Astrocyte of the cerebellum (primary cell): ENCODE results near the gene FADS3.

Source experiments
- DNase-seq: peaks from one replicate; pipeline ENCODE4 v3.0.0-alpha.2; 2011; ENCODE audit warnings: low read depth
- H3K4me3 ChIP-seq: 2 replicates; pipeline ENCODE4 v1.5.1; 2011; ENCODE audit warnings: mild to moderate bottlenecking, low read depth, low read length, moderate library complexity
- in situ Hi-C: cut with HindIII; loops from 2 replicates; pipeline ENCODE4 v1.10.0; 2017; ENCODE audit warnings: low sequenced_read_pairs
- TF ChIP-seq, protein P1 (sequence below): IDR thresholded peaks from 2 replicates; pipeline ENCODE4 v1.5.1; 2012; ENCODE audit warnings: low read length, low read depth, moderate library complexity, mild to moderate bottlenecking; ENCODE audit errors: missing control alignments

Gene FADS3

DNA sequence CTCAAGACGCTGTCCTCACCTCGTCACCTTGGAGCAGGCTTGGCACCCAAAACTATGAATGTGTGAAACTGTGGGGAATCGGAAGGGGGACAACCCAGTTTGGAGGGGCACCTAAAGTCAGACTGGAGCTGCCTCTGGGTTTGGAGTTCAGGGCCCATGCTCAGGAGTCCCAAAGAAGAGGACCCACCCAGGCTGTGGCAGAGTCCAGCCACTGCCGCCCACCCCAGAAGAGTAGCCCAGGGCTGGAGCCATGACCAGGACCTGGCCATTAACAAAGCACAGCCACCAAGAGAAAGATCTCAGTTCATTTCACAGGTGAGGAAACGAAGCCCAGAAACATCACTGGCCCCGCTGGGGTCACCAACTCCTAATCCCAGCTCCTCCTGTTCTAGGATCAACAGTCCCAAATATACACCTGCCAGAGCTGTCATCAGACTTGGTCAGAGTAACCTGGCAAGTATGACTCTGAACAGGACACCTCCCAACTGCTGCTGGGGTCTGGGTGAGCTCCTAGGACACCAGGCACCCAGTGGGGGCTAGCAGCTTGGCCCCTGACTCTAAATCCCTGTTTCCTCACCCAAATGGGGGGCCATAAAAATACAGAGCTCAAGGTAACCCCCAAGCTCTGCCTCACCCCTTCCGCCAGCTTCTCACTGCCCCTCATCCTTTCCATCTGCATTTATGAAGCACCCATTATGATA lies 23.3 kb upstream of the FADS3 start:
- in situ Hi-C loops, result loop anchor here (5.0 kb wide), 1 partner anchor 158 kb away; no protein-coding TSS in a partner anchor
- no peak overlapping the region for H3K4me3 ChIP-seq
- TF ChIP-seq, protein P1, sequence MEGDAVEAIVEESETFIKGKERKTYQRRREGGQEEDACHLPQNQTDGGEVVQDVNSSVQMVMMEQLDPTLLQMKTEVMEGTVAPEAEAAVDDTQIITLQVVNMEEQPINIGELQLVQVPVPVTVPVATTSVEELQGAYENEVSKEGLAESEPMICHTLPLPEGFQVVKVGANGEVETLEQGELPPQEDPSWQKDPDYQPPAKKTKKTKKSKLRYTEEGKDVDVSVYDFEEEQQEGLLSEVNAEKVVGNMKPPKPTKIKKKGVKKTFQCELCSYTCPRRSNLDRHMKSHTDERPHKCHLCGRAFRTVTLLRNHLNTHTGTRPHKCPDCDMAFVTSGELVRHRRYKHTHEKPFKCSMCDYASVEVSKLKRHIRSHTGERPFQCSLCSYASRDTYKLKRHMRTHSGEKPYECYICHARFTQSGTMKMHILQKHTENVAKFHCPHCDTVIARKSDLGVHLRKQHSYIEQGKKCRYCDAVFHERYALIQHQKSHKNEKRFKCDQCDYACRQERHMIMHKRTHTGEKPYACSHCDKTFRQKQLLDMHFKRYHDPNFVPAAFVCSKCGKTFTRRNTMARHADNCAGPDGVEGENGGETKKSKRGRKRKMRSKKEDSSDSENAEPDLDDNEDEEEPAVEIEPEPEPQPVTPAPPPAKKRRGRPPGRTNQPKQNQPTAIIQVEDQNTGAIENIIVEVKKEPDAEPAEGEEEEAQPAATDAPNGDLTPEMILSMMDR, result no peak
- no peak for DNase-seq

DNA sequence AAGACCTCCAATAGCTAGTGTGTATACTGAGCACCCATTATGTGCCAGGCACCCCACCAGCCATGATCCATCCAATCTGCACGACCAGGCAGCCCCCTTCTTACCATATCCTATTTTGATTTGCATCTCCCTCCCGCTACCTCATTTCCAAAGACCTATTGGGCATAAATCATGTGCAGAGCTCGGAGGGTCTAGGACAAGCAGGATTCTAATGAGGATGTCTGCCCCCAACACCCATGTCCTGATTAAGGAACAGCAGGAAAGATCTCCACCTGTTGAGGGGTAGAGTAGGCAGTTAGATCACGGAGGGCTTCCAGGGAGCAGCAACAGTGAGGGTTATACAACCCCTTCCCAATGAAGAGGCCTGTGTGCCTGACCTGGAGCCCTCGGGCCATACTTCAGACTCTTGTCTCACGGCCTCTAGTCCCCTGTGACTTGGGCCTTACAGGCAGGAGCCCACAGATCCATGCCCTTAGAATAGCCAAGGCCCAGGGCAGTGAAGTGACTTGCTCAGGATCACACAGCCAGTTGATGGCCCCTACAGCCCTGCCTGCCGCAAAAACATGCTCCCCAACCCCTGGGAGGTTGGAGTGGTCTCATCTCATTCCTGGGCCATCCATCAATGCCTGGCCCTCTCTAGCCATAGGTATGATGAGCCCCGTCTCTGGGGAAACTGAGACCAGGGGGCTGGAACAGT lies 22.5 kb upstream of the FADS3 start:
- in situ Hi-C loops, result loop anchor here (5.0 kb wide), 1 partner anchor 158 kb away; no protein-coding TSS in a partner anchor
- no peak overlapping the region for H3K4me3 ChIP-seq
- DNase-seq, result no peak
- TF ChIP-seq, protein P1, result no peak

DNA sequence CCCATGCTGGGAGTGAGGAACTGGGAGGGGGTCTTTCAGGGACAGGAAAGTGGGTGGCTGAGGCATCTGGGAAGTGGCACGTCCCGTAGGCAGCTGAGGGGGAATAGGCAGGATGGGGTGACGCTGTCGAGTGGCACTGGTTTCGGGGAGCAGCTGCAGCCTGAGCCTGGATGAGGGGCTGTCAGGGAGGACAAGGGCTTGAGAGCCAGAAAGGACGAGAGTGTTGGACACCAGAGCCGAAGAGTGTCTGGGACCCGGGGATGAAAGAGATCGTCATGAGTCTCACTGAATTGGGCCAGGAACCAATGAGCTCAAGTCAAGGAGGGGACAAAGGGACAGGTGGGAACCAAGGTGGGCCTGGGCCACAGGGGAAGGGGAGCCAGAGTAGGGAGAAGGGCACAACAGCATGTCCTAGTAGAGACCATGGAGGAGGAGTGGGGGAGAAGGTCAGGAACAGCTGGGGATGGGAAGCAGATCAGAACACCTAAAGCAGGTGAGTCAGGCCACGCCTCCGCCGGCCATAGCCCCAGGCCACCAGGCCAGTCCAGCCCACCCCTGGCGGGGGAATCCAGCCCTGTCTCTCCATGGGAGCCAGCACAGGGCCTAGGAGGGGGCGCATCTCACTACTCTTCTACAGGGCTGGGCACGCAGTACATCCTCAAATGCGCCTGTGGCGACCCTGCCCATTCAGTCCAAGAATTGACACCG lies 21.8 kb upstream of the FADS3 start:
- TF ChIP-seq, protein P1, result no peak
- in situ Hi-C loops, result loop anchor here (5.0 kb wide), 1 partner anchor 159 kb away; no protein-coding TSS in a partner anchor
- DNase-seq, result no peak
- no peak overlapping the region for H3K4me3 ChIP-seq

DNA sequence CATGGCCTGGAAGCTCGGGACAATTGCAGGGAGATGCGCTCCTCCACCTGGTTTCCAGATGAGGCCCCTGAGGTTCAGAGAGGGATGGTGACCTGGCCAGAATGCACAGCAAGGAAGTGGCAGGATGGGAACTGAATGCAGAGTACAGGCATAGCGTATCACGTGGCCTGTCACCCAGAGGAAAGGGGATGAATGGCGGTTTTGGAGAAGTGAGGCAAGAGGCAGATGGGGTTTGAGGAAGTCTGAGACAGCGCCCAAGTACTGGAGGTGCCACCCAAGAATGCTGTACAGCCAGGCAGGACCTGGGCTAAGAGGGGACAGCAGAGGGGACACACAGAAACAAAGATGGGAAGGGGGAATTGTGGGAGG lies 21.2 kb upstream of the FADS3 start:
- H3K4me3 ChIP-seq, result no peak overlapping the region
- TF ChIP-seq, protein P1, result no peak
- in situ Hi-C loops, result loop anchor here (5.0 kb wide), 1 partner anchor 160 kb away; no protein-coding TSS in a partner anchor
- no peak for DNase-seq

- TF ChIP-seq, protein P1, result no peak
- H3K4me3 ChIP-seq, result no peak overlapping the region
- in situ Hi-C loops, result loop anchor here (5.0 kb wide), 1 partner anchor 160 kb away; no protein-coding TSS in a partner anchor
- DNase-seq, result no peak
Observed at GRCh38 chr11:61911701-61912529, 20.6 kb upstream of the FADS3 start.

DNA sequence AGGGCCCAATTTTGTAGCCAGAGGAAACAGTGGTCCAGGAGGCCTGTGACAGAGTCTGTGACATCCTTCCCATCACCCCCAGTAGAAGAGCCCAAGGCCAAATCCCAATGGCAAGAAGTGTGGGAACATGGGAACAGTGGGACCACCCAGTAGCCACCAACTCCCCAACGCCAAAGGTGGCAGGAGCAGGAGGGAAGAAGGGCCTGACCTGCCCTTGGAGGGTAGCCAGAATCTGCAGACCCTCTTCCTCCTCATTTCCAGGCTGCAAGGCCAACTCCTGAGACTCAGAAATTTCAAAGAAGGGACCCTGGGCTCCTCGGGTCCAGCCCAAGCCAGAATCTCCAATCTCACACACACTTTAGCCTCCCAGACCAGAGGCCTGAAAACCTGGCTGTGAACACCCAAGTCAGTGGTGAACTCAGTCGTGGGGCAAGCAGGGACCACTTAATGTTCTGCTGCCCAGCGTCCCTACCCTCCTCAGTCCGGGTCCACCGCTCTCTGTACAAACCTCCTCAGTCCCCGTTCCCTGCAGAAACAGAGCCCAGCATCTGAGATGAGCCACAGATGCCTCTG lies 19.9 kb upstream of the FADS3 start:
- in situ Hi-C loops, result loop anchor here (5.0 kb wide), 1 partner anchor 161 kb away; no protein-coding TSS in a partner anchor
- TF ChIP-seq, protein P1, result no peak

More for the DNA sequence above, 19.9 kb upstream of the FADS3 start:
- no peak for DNase-seq
- no peak overlapping the region for H3K4me3 ChIP-seq
